ENCODE data around the gene IPO7.

The IPO7 gene

DNA sequence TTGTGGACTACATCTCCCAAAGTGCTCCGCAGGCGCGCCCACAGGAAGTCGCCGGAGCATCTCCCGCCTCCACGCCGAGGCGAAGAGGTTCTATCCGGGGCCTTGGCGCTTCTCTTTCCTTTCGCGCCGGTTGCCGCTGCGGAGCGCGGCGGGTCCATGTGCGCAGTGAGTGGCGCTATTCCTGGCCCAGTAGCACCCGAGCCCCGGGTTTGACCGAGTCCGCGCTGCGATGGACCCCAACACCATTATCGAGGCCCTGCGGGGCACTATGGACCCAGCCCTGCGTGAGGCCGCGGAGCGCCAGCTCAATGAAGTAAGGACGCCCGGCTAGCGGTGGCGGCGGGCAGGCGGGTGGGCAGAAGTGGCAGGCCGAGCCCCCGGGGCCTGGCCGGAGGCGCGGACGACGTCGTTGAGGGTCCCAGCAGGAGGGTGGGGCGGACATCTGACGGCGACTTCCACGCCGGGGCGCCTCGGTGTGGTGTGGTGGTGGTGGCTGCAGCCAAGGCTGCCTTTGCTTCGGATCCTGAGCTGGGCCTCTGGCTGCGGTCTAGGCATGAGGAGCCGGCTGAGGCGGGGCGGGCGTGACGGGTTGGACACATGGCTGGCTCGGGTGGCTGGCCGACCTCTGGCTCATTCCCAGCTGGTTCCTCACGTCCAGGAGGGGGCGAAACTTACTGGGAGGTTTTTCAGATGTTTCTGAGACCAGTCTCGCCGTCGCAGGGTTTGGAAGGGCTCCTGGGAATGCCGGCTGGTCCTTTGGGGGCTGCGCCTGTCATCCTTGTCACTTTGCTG, at the start of gene IPO7:
TSS of gene IPO7 (plus strand) at position 118 of the 792 bp plus-strand sequence. CDS start at position 230, 112 bp downstream.
- TF ChIP-seq GATA3 (IDR thresholded peaks at IDR 0.05; ENCODE audit: low read depth, low read length): no peak
- no peak for TF ChIP-seq GATA2 (IDR thresholded peaks at IDR 0.05; ENCODE audit: low read depth, low read length)

DNA sequence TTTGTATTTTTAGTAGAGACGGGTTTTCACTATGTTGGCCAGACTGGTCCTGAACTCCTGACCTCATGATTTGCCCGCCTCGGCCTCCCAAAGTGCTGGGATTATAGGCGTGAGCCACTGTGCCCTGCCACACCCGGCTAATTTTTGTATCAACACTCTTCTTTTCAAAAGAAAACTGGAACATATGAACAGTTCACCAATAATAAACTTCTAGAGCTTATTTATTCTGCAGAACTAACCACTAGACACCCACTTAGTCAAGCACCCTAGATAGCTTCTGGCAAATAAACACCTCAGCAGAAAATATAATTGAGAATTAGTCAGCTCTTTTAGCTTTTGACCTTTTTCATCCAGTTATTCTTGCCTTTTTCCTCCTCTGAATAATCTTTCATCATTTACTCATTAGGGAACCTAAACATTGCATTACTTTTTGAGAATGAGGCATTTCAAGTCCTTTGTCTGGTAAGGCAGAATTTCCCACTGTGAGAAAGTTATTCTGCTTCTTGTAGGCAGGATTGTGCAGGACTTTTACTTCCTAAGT, 42.7 kb upstream of the IPO7 start:
- no peak for TF ChIP-seq GATA2 (IDR thresholded peaks at IDR 0.05; ENCODE audit: low read depth, low read length)
- TF ChIP-seq GATA3 (IDR thresholded peaks at IDR 0.05; ENCODE audit: low read depth, low read length): no peak

DNA sequence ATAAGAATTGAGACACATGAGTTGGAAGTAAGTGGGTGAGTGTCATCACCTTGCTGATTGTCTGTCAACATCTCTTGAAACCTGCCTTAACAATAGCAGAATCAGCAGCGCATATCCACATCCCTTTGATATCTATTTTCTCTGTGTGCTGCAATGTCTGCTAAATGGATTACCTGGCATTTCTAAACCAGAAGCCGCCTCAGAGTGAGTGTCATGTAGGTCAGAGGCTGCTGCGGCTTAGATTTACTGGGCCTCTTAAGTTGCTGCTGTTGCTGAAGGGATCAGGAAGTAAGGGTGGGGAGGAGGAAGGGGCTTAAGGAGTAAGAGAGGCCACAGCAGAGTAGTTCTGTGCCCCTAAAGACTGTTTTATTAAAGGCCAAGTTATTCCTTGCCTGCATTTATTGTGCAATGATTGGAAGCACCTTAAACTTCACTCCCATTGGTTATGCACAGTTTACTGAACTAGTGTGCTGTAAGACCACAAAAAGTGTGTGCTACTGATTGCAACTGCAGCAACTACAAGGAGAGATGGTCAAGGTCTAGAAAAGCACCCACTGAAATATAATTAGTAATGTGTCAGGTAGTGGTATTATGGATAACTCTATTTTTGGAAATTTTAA, 40.3 kb upstream of the IPO7 start:
- TF ChIP-seq GATA2 (IDR thresholded peaks at IDR 0.05; ENCODE audit: low read depth, low read length) (no peak), GATA3 (IDR thresholded peaks at IDR 0.05; ENCODE audit: low read depth, low read length) (no peak)

DNA sequence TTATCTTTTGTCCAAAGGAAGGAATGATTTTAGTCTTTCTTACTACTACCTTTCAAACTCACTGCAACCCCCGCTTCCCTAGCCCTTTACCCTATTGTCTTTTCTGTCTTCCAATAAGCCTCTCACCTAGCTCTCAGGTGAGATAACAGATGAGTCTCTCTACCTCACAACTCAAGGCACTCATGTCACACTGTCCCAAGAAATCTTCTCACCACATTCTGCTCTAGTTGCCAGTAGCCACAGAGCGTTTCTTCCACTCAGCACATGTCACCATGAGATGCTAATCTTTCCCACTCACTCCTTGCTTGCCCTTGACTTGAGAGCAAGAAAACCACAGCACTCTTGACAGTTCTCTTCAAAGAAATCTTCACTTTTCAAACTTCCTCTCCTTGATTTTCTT, 37.4 kb upstream of the IPO7 start:
- TF ChIP-seq GATA2 (IDR thresholded peaks at IDR 0.05; ENCODE audit: low read depth, low read length) (no peak), GATA3 (IDR thresholded peaks at IDR 0.05; ENCODE audit: low read depth, low read length) (no peak)

DNA sequence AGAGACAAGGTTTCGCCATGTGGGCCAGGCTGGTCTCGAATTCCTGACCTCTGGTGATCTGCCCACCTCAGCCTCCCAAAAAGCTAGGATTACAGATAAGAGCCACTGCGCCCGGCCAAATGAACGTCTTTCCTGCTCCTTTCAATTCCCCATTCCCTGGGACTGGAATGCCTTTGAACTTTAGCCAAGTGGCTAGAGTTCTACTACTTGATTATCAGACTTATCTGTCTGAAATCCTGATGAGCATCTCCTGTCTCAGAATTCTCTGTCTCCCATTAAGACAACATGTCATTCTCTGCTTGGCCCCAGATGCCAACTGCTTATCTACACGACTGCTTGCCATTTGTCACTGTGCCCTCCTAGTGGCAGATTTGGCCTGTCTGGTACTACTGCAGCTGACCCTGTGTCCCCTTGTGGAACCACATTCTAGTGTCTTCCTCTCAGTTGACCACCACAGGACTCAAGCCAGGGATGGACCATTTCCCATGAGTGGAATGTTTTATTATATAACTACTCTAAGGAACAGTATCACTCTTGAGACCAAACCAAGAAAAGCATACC, 33.1 kb upstream of the IPO7 start:
- TF ChIP-seq GATA2 (IDR thresholded peaks at IDR 0.05; ENCODE audit: low read depth, low read length): no peak
- TF ChIP-seq GATA3 (IDR thresholded peaks at IDR 0.05; ENCODE audit: low read depth, low read length): no peak

DNA sequence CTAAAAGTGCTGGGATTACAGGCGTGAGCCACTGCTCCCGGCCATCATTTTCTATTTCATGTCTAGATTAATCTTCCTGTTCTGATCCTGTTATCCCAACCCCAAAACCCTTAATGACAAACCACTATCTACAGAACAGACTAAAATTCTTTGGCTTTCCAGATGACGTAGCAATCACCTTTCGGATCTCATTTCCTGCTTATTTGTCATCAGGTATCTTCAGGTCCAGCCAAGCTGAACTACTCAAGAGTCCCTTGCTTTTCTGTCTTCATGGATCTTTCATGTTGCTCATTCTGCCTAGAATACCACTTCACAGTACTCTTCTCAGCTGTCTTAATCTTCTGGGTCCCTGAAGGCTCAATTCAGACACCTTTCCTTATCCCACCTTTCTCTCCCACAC, 27.4 kb upstream of the IPO7 start:
- TF ChIP-seq GATA3 (IDR thresholded peaks at IDR 0.05; ENCODE audit: low read depth, low read length) (no peak), GATA2 (IDR thresholded peaks at IDR 0.05; ENCODE audit: low read depth, low read length) (no peak)

DNA sequence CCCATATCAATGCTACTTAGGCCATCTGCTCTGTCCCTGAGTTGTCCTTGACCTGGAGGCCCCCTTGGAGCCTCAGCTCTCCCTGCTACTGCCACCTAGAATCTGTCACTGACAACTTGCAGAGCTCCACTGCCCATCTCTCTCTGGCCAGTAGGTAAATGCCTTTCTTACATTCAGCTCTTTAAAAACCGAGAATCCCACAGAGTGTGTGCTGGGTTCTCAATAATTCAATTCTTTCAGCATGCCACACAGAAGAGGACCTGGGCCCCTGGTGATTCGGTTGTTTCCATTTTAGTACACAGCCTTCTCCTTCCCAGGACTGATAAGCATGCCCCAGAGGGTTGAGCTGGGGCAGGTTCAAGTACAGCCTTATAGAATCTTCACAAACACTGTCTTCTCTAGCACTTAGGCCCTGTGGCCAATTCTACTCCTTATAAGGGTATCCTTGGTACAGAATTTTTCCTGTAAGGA, 22.0 kb upstream of the IPO7 start:
- TF ChIP-seq GATA2 (IDR thresholded peaks at IDR 0.05; ENCODE audit: low read depth, low read length) (no peak), GATA3 (IDR thresholded peaks at IDR 0.05; ENCODE audit: low read depth, low read length) (no peak)

DNA sequence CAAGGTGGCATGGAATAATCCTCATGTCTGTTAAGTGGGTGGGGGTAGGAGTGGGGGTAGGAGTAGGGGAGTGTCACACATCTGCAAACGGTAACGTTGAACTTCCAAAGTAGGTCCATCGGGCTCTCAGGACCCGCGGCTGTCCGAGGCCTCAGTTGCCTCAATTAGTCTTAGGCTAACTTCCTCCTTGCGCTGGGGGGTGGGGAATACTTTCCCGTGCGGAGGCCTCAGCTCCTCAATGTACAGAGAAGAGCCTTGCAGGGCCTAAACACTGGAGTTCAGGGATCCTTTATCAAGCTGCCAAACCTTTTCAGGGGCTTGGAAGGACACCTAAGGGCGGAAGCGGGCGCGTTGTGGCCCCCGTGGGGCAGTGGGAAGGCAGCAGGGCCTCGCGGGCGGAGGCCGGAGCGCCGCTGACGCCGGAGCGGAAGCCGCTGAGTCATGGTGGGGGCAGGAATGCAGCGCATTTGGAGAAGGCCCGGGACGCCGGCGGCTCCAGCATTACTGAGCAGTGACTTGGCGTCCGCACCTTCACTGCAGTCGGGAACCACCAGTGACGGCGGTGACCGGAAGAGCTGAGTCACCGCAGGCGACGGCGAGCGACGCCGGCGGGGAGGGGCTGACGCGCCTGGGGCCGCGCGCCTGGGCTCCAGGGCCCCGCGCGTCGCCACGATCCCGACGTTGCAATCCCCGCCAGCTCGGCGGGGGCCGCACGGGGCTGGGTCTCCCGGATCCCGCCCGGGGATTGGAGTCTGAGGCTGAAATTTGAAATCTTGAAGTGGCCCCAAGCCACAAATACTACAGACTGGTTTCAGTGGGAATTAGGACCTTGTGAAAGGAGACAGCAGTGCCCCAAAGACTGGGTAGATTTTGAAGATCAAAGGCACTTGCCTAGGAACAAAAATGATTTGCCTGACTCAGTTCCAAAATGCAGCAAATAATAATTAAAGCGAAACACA, 20.2 kb upstream of the IPO7 start:
- TF ChIP-seq GATA2 (IDR thresholded peaks at IDR 0.05; ENCODE audit: low read depth, low read length) (no peak), GATA3 (IDR thresholded peaks at IDR 0.05; ENCODE audit: low read depth, low read length) (no peak)

DNA sequence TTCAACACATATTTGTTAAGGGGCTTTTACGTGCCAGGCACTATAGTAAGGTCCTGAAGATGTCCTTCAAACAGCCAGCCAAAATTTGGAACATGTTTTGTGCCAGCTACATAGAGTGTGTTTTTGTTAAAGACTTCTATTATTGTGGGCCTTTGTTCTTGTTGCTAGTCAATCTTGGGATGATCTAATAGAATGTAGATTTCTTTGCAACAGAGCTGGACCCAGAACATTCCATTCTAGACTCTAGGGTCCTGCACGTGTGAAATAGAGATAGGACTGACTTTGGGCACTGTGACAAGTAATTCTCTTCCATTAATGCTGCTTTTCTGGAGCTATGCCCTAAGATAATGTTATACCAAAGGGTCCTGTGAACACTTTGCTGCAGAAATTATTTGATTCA, 16.9 kb upstream of the IPO7 start:
- TF ChIP-seq GATA3 (IDR thresholded peaks at IDR 0.05; ENCODE audit: low read depth, low read length) (no peak), GATA2 (IDR thresholded peaks at IDR 0.05; ENCODE audit: low read depth, low read length) (no peak)

DNA sequence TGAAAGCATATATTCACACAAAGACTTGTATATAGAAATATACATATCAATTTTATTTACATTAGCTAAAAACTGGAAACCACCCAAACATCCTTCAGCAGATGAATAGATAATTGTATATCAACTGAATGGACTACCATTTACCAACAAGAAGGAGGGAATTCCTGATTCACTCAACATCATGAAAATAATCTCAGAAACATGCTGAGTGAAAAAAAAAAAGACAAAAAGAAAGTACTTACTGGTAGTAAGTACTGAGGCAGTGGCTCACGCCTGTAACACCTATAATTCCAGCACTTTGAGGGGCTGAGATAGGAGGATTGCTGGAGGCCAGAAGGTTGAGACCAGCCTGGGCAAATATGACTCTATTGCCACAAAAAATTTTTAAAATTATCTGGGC, 7.4 kb upstream of the IPO7 start:
- no peak for TF ChIP-seq GATA3 (IDR thresholded peaks at IDR 0.05; ENCODE audit: low read depth, low read length)
- TF ChIP-seq GATA2 (IDR thresholded peaks at IDR 0.05; ENCODE audit: low read depth, low read length): no peak

DNA sequence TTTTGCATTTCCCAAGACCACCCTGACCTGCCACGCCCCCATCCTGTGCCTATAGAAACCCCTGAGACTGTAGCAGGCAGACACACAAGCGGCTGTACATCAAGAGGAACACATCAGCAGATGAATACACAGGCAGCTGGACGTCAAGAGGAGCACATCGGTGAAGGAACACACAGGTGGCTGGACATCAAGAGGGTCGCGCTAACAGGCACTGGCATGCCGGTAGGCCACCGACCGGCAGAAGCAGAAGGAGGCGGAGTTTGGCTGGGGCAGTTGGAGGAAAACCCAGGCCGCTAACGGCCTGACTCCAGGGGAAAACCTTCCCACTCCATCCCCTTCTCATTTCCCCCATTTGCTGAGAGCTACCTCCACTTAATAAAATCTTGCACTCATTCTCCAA, 5.4 kb upstream of the IPO7 start:
- TF ChIP-seq GATA3 (IDR thresholded peaks at IDR 0.05; ENCODE audit: low read depth, low read length) (no peak), GATA2 (IDR thresholded peaks at IDR 0.05; ENCODE audit: low read depth, low read length) (no peak)

DNA sequence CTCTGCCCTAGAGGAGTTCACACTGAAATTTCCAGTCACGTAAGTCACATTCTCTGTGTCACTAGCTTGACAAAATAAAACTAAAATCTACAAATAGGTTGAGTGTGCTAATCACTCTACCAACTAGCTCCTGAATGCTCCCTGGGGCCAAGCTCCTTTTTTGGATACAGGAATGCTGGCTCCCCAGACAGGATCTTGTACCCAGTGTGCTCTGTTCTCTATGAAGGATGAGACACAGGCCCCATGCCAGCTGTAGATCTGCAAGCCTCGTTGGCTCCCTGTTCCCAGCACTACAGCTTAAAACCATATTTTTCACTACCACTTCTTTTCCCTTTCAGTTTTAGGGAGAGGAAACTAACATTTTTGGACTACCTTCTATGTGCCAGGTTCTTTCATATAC, 3.7 kb upstream of the IPO7 start:
- TF ChIP-seq GATA3 (IDR thresholded peaks at IDR 0.05; ENCODE audit: low read depth, low read length): no peak
- TF ChIP-seq GATA2 (IDR thresholded peaks at IDR 0.05; ENCODE audit: low read depth, low read length): no peak

DNA sequence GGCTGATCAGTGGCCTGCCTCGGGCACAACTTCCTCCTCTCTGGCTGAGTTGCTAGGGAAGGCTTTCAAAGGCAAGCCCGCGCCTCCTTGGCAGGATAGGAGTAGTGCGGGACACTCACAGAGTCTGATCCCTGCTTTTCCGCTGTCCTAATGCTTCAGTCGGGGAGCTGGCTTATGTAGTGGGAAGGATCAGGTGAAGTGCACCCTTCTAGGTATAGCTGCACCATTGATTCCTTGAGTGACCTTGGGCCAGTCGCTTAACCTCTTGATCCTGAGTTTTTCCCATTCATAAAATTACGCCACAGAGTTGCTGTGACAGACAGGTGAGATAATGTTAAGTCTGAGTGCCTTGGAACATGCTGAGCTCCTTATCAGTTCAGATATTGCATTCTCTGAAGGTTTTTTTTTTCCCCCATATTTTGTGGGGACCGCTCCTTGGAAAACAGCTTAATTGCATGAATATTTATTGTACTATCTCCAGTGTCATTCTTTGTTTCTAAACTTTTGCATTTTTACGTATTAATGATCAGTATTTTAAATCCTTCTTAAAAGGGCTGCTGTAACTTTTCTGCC, 961 bp downstream of the IPO7 start:
- TF ChIP-seq GATA2 (IDR thresholded peaks at IDR 0.05; ENCODE audit: low read depth, low read length) (no peak), GATA3 (IDR thresholded peaks at IDR 0.05; ENCODE audit: low read depth, low read length) (no peak)
